Activated T-cell treated with anti-CD3 and anti-CD28 coated beads, Interleukin-2, amount 50 U/mL, for 72 hours (primary cell): ENCODE results near the gene CDK6. TPM values are rescaled to one million over a fixed set of nuclear protein-coding genes. Genes with fewer than 3 reads are reported as not detected.

Source experiments
- ATAC-seq, 2 donors: fragments of 150-1000 bp; cut with Tn5 transposase; replicated peaks in 1 of 2; 2 replicates each; pipeline ENCODE4 v1.10.0; 2021; ENCODE audit warnings: moderate library complexity in 2 of 2, mild to moderate bottlenecking in 1 of 2
- DNase-seq, 2 donors: peaks; one replicate each; pipeline ENCODE4 v3.0.0; 2021 to 2022; ENCODE audit warnings: mixed read lengths in 1 of 2
- H3K27ac Mint-ChIP-seq: one replicate; pipeline ENCODE4 v1.8.0; 2022; ENCODE audit warnings: mild to moderate bottlenecking, moderate library complexity, mixed read lengths
- H3K27me3 Mint-ChIP-seq: one replicate; pipeline ENCODE4 v1.8.0; 2022; ENCODE audit warnings: low read depth, mixed read lengths
- H3K36me3 Mint-ChIP-seq, 2 donors: one replicate each; pipeline ENCODE4 v1.8.0; 2022; ENCODE audit warnings: mixed read lengths in 2 of 2, mild to moderate bottlenecking in 1 of 2; ENCODE audit not compliant: insufficient read depth in 2 of 2
- H3K4me1 Mint-ChIP-seq: one replicate; pipeline ENCODE4 v1.8.0; 2022; ENCODE audit warnings: low read depth, mixed read lengths
- H3K4me3 Mint-ChIP-seq, 2 donors: one replicate each; pipeline ENCODE4 v1.8.0; 2022; ENCODE audit warnings: mild to moderate bottlenecking in 2 of 2, mixed read lengths in 2 of 2, moderate library complexity in 2 of 2
- H3K9me3 Mint-ChIP-seq, 2 donors: one replicate each; pipeline ENCODE4 v1.8.0; 2022; ENCODE audit warnings: mixed read lengths in 2 of 2
- total RNA-seq, 2 donors: library from RNA; stranded (reverse); gene quantifications; one replicate each; pipeline ENCODE4 v1.2.3, GENCODE V29; 2022

CDK6 gene
- total RNA-seq, 2 donors from 2014 or later, result 213 to 256 TPM

DNA sequence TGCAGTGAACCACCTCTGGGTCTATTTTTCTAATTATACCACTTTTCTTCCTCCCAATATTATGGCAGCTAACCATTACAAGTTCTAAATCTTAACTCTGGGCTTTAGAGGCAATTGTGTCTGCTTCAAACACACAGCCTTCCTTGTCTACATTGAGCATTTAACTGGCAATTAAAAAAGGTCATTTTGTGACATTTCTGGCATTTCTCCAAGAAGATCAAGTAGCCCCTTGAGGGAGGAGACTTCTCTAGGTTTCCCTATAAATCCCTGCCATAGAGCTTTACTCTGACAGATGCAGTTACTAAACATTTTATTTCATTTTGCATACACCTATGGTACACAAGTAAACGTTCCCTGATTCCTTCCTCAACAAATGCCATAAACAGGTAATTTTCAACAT is 212.8 kb downstream of the CDK6 start:
- Mint-ChIP-seq H3K4me1 (peaks cover 82% of the 10 kb centered on the region), H3K4me3 (peak overlapping the region in 1 of 2 donors; percentile 24), H3K36me3 (peaks cover 23 to 65% of the 10 kb centered on the region in 2 donors), H3K27ac (peak overlapping the region; percentile 45), H3K9me3 (peaks cover 3 to 9% of the 10 kb centered on the region in 2 donors), H3K27me3 (no peaks in the 10 kb centered on the region)
- no peak for ATAC-seq
- DNase-seq, result no peak

DNA sequence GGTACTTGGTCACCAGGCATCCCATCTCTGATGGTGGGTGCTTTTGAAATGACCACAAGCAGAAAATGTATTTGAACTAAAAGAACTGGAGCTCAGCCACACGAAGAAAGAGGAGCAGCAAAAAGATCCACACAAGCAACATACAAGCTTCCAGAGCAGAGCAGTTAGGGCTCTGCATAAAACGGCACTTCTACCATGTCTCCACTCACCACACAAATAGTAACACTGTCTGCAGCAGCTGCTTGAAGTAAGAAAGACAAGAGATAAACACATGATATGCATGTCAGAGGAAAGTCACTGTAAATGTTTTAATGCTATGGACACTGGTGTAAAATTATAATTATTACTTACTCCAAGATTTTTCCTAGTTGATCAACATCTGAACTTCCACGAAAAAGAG is 213.7 kb downstream of the CDK6 start:
- H3K27me3 Mint-ChIP-seq, result no peaks in the 10 kb centered on the region
- H3K9me3 Mint-ChIP-seq, result peaks cover 1 to 5% of the 10 kb centered on the region in 2 donors
- H3K4me3 Mint-ChIP-seq, result peak overlapping the region; percentile 1 to 47
- peaks cover 74% of the 10 kb centered on the region for H3K4me1 Mint-ChIP-seq
- peaks cover 18 to 62% of the 10 kb centered on the region in 2 donors for H3K36me3 Mint-ChIP-seq
- DNase-seq (no peak), ATAC-seq (no peak)
- peak overlapping the region; percentile 1 for H3K27ac Mint-ChIP-seq

DNA sequence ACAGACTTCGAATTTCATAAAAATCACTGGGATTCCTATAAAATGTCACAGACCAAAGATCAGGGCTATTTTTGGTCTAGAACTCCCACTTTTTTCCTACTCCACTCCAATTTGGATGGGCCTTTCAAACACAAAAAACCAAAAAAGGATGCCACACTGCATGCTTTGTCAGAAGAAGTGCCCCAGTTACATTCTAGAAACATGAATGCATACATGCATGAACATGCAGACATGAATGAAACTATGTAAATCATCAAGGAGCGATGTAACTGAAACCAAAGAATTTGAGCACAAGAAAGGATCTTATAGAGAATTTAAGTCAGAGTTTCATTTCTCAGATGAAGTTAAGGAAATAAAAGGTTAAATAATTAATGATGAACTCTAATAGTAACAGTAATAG is 214.3 kb downstream of the CDK6 start:
- Mint-ChIP-seq H3K27ac (peak overlapping the region; percentile 1), H3K27me3 (no peaks in the 10 kb centered on the region), H3K4me3 (peak overlapping the region; percentile 47 to 89), H3K4me1 (peaks cover 67% of the 10 kb centered on the region), H3K9me3 (peaks cover 1 to 2% of the 10 kb centered on the region in 2 donors), H3K36me3 (peaks cover 14 to 62% of the 10 kb centered on the region in 2 donors)
- ATAC-seq (no peak), DNase-seq (no peak)

DNA sequence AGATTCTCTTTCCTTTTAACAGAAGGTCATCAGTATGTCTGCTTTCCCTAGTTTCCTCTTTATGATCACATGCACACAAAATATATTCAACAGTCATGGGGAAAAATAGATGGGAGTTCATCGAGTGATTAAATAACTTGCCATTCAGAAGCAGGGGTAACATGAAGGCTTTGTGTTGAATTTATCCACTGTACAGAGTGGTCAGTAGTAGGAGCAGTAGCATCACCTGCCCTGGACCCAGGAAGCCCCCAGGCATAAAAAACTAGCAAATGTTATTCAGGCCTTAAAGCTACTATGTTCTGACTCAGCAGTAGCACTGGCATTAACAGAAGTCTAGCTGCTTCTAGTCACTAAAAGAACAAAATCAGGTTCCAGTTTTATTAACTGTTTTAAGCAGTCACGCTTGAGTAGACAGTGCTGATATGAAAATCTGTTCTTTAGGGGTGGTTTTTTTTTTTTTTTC is 214.8 kb downstream of the CDK6 start:
- Mint-ChIP-seq H3K27me3 (no peaks in the 10 kb centered on the region), H3K4me3 (peak overlapping the region; percentile 72 to 89), H3K4me1 (peaks cover 63% of the 10 kb centered on the region), H3K9me3 (peaks cover 1 to 2% of the 10 kb centered on the region in 2 donors), H3K27ac (peak overlapping the region; percentile 94), H3K36me3 (peaks cover 14 to 59% of the 10 kb centered on the region in 2 donors)
- DNase-seq (no peak), ATAC-seq (peak; percentile 42 to 54)

DNA sequence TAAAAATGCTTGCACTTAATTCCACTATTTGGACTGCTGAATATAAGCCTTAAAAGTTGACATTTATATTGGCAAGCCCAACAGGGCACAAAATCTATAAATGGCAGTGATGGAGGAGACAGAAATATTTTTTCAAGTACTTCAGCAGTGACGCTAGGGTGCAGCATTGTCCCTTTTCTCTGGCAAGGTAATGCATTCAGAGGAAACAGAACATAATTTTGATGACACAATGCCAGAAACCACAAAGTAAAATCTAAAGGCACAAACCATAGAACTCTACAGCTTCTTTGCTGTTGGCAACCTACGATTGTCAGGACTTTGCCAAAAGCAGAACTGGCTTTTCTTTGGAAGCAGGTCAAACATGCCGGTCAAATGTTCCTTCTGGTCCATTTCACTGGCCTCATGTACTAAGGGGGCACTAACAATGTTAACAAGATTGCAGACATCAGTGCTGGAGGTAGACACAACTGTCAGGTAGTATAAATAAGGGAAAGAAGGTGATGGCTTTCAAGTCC is 215.3 kb downstream of the CDK6 start:
- peaks cover 0 to 2% of the 10 kb centered on the region in 2 donors for H3K9me3 Mint-ChIP-seq
- no peaks in the 10 kb centered on the region for H3K27me3 Mint-ChIP-seq
- peaks cover 61% of the 10 kb centered on the region for H3K4me1 Mint-ChIP-seq
- DNase-seq (peak; percentile 76 to 86), ATAC-seq (peak; percentile 83 to 87)
- H3K27ac Mint-ChIP-seq, result peak overlapping the region; percentile 94
- peak overlapping the region; percentile 72 to 89 for H3K4me3 Mint-ChIP-seq
- H3K36me3 Mint-ChIP-seq, result peaks cover 10 to 60% of the 10 kb centered on the region in 2 donors

GRCh38 chr7:92615861-92616260 is 220.5 kb downstream of the CDK6 start:
- Mint-ChIP-seq H3K27ac (peak overlapping the region; percentile 24), H3K4me1 (peaks cover 47% of the 10 kb centered on the region), H3K27me3 (no peaks in the 10 kb centered on the region), H3K9me3 (no peaks in the 10 kb centered on the region), H3K36me3 (peaks cover 8 to 52% of the 10 kb centered on the region in 2 donors), H3K4me3 (no peak overlapping the region)
- no peak for DNase-seq
- no peak for ATAC-seq

- Mint-ChIP-seq H3K9me3 (no peaks in the 10 kb centered on the region), H3K27me3 (no peaks in the 10 kb centered on the region), H3K4me3 (no peak overlapping the region), H3K27ac (peak overlapping the region; percentile 57), H3K36me3 (peaks cover 8 to 50% of the 10 kb centered on the region in 2 donors), H3K4me1 (peaks cover 55% of the 10 kb centered on the region)
- DNase-seq (no peak), ATAC-seq (no peak)
Observed at GRCh38 chr7:92614660-92615174, 221.7 kb downstream of the CDK6 start.

DNA sequence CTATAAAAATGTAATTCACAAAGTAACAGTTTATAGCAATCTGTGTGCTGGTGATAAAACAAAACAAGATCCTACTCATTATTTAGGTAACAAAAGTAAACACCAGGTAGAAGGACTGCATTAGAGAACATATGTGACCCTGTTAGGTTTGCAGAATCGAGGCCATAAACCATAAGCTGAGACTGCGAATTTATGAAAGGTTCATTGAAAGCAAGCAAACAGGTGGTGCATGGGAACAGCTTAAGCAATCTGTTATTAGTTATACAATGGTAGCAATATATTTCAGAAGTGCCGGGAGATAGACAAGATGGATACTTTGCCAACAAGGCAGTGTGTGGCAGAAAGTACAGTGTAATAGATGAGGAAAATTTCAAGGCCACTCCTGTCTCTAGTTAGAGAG is 222.7 kb downstream of the CDK6 start:
- peaks cover 8 to 48% of the 10 kb centered on the region in 2 donors for H3K36me3 Mint-ChIP-seq
- H3K27me3 Mint-ChIP-seq, result no peaks in the 10 kb centered on the region
- no peak for ATAC-seq
- H3K27ac Mint-ChIP-seq, result peak overlapping the region; percentile 90
- peaks cover 57% of the 10 kb centered on the region for H3K4me1 Mint-ChIP-seq
- H3K9me3 Mint-ChIP-seq, result no peaks in the 10 kb centered on the region
- no peak for DNase-seq
- H3K4me3 Mint-ChIP-seq, result peak overlapping the region in 1 of 2 donors; percentile 74

DNA sequence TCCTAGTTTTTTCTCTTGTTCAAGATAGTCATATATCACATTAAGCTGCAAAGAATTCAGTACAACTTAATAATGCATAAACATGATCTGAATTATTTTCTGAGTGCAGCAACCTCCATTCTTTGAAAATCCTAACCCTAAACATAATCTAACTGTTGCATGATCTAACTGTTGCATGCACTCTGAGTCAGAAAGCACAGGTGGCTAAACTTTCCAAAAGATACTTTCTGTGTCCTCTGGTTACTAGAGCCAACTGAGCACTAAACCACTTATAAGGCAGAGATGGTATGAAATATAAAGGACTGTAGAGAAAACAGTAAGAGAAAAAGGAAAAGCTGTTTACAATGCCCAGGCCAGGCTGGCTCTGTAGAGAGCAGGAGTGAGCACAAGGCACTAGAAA is 223.2 kb downstream of the CDK6 start:
- Mint-ChIP-seq H3K36me3 (peaks cover 8 to 43% of the 10 kb centered on the region in 2 donors), H3K4me3 (peak overlapping the region; percentile 9 to 74), H3K4me1 (peaks cover 57% of the 10 kb centered on the region), H3K27me3 (no peaks in the 10 kb centered on the region), H3K27ac (peak overlapping the region; percentile 90), H3K9me3 (no peaks in the 10 kb centered on the region)
- DNase-seq (no peak), ATAC-seq (peak; percentile 48 to 63)

GRCh38 chr7:92612501-92612900 is 223.9 kb downstream of the CDK6 start:
- Mint-ChIP-seq H3K36me3 (peaks cover 8 to 42% of the 10 kb centered on the region in 2 donors), H3K27ac (peak overlapping the region; percentile 90), H3K9me3 (no peaks in the 10 kb centered on the region), H3K27me3 (no peaks in the 10 kb centered on the region), H3K4me3 (peak overlapping the region; percentile 26 to 74), H3K4me1 (peaks cover 57% of the 10 kb centered on the region)
- ATAC-seq (peak; percentile 55 to 57), DNase-seq (no peak)

- H3K27ac Mint-ChIP-seq, result peak overlapping the region; percentile 90
- H3K9me3 Mint-ChIP-seq, result no peaks in the 10 kb centered on the region
- ATAC-seq, result no peak
Observed at GRCh38 chr7:92611735-92612134, 224.6 kb downstream of the CDK6 start.

DNA sequence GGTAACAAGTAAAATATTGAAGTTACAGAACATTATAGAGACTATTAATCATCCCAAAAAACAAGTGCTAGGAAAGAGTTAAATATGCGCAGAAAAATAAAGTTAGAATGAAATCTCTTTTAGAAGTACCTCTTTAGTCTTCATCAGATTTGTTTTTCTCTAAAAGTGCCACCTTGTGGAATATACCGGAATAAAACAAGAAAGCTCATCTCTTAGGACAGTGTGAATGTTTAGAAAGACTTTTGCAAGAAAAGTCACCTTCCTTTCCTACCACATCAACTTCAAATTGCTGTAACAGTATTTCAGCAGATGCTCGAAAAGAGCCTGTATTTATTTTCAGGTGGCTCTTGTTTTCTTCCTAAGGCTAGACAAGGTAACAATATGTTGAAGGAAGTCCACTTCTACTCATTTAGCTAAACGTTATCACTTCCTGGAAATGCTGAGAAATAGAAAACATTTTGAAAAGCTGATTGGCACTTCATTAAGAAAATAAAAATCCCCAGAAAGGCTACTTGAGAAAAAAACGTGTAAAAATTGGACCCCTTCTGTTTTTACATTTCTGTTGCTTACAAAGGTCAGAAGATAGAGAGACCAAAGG is 226.4 kb downstream of the CDK6 start:
- H3K4me3 Mint-ChIP-seq, result peak overlapping the region in 1 of 2 donors; percentile 47
- H3K4me1 Mint-ChIP-seq, result peaks cover 48% of the 10 kb centered on the region
- DNase-seq (no peak), ATAC-seq (peak; percentile 30 to 35)
- no peaks in the 10 kb centered on the region for H3K9me3 Mint-ChIP-seq
- H3K36me3 Mint-ChIP-seq, result peaks cover 10 to 31% of the 10 kb centered on the region in 2 donors
- peak overlapping the region; percentile 92 for H3K27ac Mint-ChIP-seq
- H3K27me3 Mint-ChIP-seq, result no peaks in the 10 kb centered on the region

More at GRCh38 chr7:92611735-92612134, 224.6 kb downstream of the CDK6 start:
- H3K4me3 Mint-ChIP-seq, result peak overlapping the region; percentile 26 to 74
- no peak for DNase-seq
- peaks cover 8 to 38% of the 10 kb centered on the region in 2 donors for H3K36me3 Mint-ChIP-seq
- H3K27me3 Mint-ChIP-seq, result no peaks in the 10 kb centered on the region
- H3K4me1 Mint-ChIP-seq, result peaks cover 57% of the 10 kb centered on the region
